Hepatocyte (in vitro differentiated cells): ENCODE results near the gene CELF5. TPM values are rescaled to one million over a fixed set of nuclear protein-coding genes. Genes with fewer than 3 reads are reported as not detected.
"Not testable (repeated sequence)": the region's sequence is repeated elsewhere in the genome, so short reads cannot be mapped to it uniquely, and the experiment has no call there.

Source experiments
- DNase-seq: peaks from one replicate; pipeline ENCODE4 v3.0.0-alpha.2; 2016; ENCODE audit warnings: low spot score
- H2AFZ ChIP-seq: fragments of 200-600 bp; sonication (generic); 2 replicates; pipeline ENCODE4 v1.6.0; 2016; ENCODE audit warnings: antibody characterized with exemption, mild to moderate bottlenecking
- H3K27ac ChIP-seq: fragments of 200-600 bp; sonication (generic); 2 replicates; pipeline ENCODE4 v1.5.1; 2016; ENCODE audit warnings: mild to moderate bottlenecking
- H3K27me3 ChIP-seq: fragments of 200-600 bp; sonication (generic); 2 replicates; pipeline ENCODE4 v1.6.1; 2016
- H3K36me3 ChIP-seq: fragments of 200-600 bp; sonication (generic); replicated peaks from 2 replicates; pipeline ENCODE4 v1.5.1; 2016; ENCODE audit warnings: low read depth; ENCODE audit not compliant: insufficient read depth
- H3K4me1 ChIP-seq: fragments of 200-600 bp; sonication (generic); 2 replicates; pipeline ENCODE4 v1.5.1; 2016; ENCODE audit warnings: mild to moderate bottlenecking, moderate library complexity; ENCODE audit not compliant: insufficient read depth
- H3K4me2 ChIP-seq: fragments of 200-600 bp; sonication (generic); 2 replicates; pipeline ENCODE4 v1.6.0; 2016
- H3K4me3 ChIP-seq: fragments of 200-600 bp; sonication (generic); 2 replicates; pipeline ENCODE4 v1.5.1; 2016; ENCODE audit warnings: mild to moderate bottlenecking
- H3K79me2 ChIP-seq: fragments of 200-600 bp; sonication (generic); 2 replicates; pipeline ENCODE4 v1.6.0; 2017; ENCODE audit warnings: mild to moderate bottlenecking
- H3K9me2 ChIP-seq: fragments of 200-600 bp; sonication (generic); replicated peaks from 2 replicates; pipeline ENCODE4 v1.6.0; 2017; ENCODE audit warnings: mild to moderate bottlenecking; ENCODE audit not compliant: insufficient read depth
- H3K9me3 ChIP-seq: fragments of 200-600 bp; sonication (generic); 2 replicates; pipeline ENCODE4 v1.5.1; 2016; ENCODE audit warnings: low read depth, mild to moderate bottlenecking
- H4K20me1 ChIP-seq: fragments of 200-600 bp; sonication (generic); 2 replicates; pipeline ENCODE4 v1.6.0; 2016; ENCODE audit warnings: mild to moderate bottlenecking; ENCODE audit not compliant: insufficient read depth, poor library complexity, severe bottlenecking
- CTCF ChIP-seq: fragments of 200-600 bp; sonication (generic); IDR thresholded peaks from 2 replicates; pipeline ENCODE4 v1.5.1; 2016; ENCODE audit warnings: antibody characterized with exemption, mild to moderate bottlenecking; ENCODE audit not compliant: poor library complexity
- EZH2 ChIP-seq: fragments of 200-600 bp; sonication (generic); IDR thresholded peaks from 2 replicates; pipeline ENCODE4 v1.6.1; 2016; ENCODE audit warnings: antibody characterized with exemption, mild to moderate bottlenecking, borderline replicate concordance
- EZH2phosphoT487 ChIP-seq: fragments of 200-600 bp; sonication (generic); IDR thresholded peaks from one replicate; pipeline ENCODE4 v1.6.1; 2018; ENCODE audit warnings: antibody characterized with exemption, mild to moderate bottlenecking, low read depth, moderate library complexity; ENCODE audit not compliant: unreplicated experiment, severe bottlenecking
- WGBS: methylation state at CpG from one replicate; pipeline ENCODE4 v1.1.6; 2016; ENCODE audit warnings: low lambda C conversion rate; ENCODE audit errors: missing lambda C conversion rate; 5-methylcytosine and 5-hydroxymethylcytosine counted together
- polyA plus RNA-seq: library from polyadenylated mRNA; unstranded; fragments of >200 nt; fragmentation: Nextera tagmentation; extraction: Ambion mirVana; gene quantifications from 2 replicates; pipeline ENCODE4 v1.2.1, GENCODE V29; 2016
- total RNA-seq: library from RNA; depleted of rRNA; stranded (reverse); fragments of >200 nt; gene quantifications from 2 replicates; pipeline ENCODE4 v1.2.3, GENCODE V29; 2014

The CELF5 gene
- total and polyA plus RNA-seq, 2 experiments from 2014 or later = 0.03 to 0.17 TPM

GRCh38 chr19:3340340-3340739, 115.9 kb downstream of the CELF5 start:
- 87% methylated on average over 11 of the region's 11 CpGs for WGBS
- Histone ChIP-seq H4K20me1 (no peaks in the 10 kb centered on the region), H3K27me3 (no peaks in the 10 kb centered on the region), H3K36me3 (no peaks in the 10 kb centered on the region), H3K9me2 (no peaks in the 10 kb centered on the region), H3K27ac (no peak overlapping the region), H3K9me3 (no peaks in the 10 kb centered on the region), H3K4me1 (peaks cover 21% of the 10 kb centered on the region), H3K4me3 (no peak overlapping the region), H3K79me2 (no peaks in the 10 kb centered on the region), H3K4me2 (no peak overlapping the region), H2AFZ (no peak overlapping the region)
- no peak for TF ChIP-seq EZH2
- no peak for TF ChIP-seq EZH2phosphoT487
- TF ChIP-seq CTCF = no peak
- DNase-seq = no peak

- no peak for DNase-seq
- Histone ChIP-seq H3K27ac (no peak overlapping the region), H3K4me2 (no peak overlapping the region), H3K4me1 (peaks cover 4% of the 10 kb centered on the region), H3K4me3 (no peak overlapping the region), H3K9me2 (no peaks in the 10 kb centered on the region), H3K79me2 (no peaks in the 10 kb centered on the region), H3K36me3 (no peaks in the 10 kb centered on the region), H2AFZ (no peak overlapping the region), H4K20me1 (no peaks in the 10 kb centered on the region), H3K27me3 (no peaks in the 10 kb centered on the region), H3K9me3 (no peaks in the 10 kb centered on the region)
- TF ChIP-seq EZH2phosphoT487 (no peak), EZH2 (no peak), CTCF (no peak)
- WGBS = 83% methylated on average over 9 of the region's 9 CpGs
Measured at GRCh38 chr19:3342246-3342645, 117.8 kb downstream of the CELF5 start.

- not testable (repeated sequence) for H3K9me3 ChIP-seq, H3K9me2 ChIP-seq, H3K4me2 ChIP-seq, H2AFZ ChIP-seq, H3K27me3 ChIP-seq, H3K36me3 ChIP-seq, H3K27ac ChIP-seq, DNase-seq, H3K79me2 ChIP-seq, H3K4me3 ChIP-seq, H4K20me1 ChIP-seq, H3K4me1 ChIP-seq
- 91% methylated on average over 9 of the region's 9 CpGs for WGBS
Measured at GRCh38 chr19:3342962-3343361, 118.5 kb downstream of the CELF5 start.

GRCh38 chr19:3343619-3344502, 119.4 kb downstream of the CELF5 start:
- DNase-seq = no peak
- H3K79me2 ChIP-seq = no peaks in the 10 kb centered on the region
- 77% methylated on average over 24 of the region's 26 CpGs for WGBS
- TF ChIP-seq EZH2phosphoT487 (no peak), EZH2 (no peak), CTCF (no peak)
- H3K27me3 ChIP-seq = no peaks in the 10 kb centered on the region
- no peaks in the 10 kb centered on the region for H3K4me1 ChIP-seq
- no peak overlapping the region for H2AFZ ChIP-seq
- H3K27ac ChIP-seq = no peak overlapping the region
- H4K20me1 ChIP-seq = no peaks in the 10 kb centered on the region
- H3K9me2 ChIP-seq = no peaks in the 10 kb centered on the region
- H3K4me2 ChIP-seq = no peak overlapping the region
- no peaks in the 10 kb centered on the region for H3K9me3 ChIP-seq
- H3K4me3 ChIP-seq = no peak overlapping the region
- no peaks in the 10 kb centered on the region for H3K36me3 ChIP-seq
